ENCODE results near the gene CAPN5.

- TF ChIP-seq CTCF (conservative IDR thresholded peaks at IDR 0.05 in 1 of 2, IDR thresholded peaks at IDR 0.05 in 1 of 2; ENCODE audit: low read depth in 1 of 2, low read length in 2 of 2) (no peak), EZH2 (IDR thresholded peaks at IDR 0.05; ENCODE audit: low read length, missing control alignments) (no peak)
These were observed 46.7 kb upstream of the CAPN5 start for GRCh38 chr11:77019976-77020595.

Data from fibroblast of lung (primary cell).